NCI-H1930 (cell line): Measurements from ENCODE around the gene C10orf90.

ENCODE experiments used
- DNase-seq, 2 experiments: peaks; one replicate each; lab custom pipeline; 2025; lab: John Stamatoyannopoulos, UW

C10orf90 gene

GRCh38 chr10:126538439-126539135 lies 131.9 kb downstream of the C10orf90 start:
- DNase-seq, result no peak

- DNase-seq, result no peak
These were observed 133.8 kb downstream of the C10orf90 start for GRCh38 chr10:126536656-126537055.

GRCh38 chr10:126536148-126536547 lies 134.3 kb downstream of the C10orf90 start:
- DNase-seq, result no peak

GRCh38 chr10:126533644-126534043 lies 136.8 kb downstream of the C10orf90 start:
- no peak for DNase-seq

- DNase-seq, result no peak
These were observed 142.1 kb downstream of the C10orf90 start for GRCh38 chr10:126528315-126528835.

- no peak for DNase-seq
These were observed 142.7 kb downstream of the C10orf90 start for GRCh38 chr10:126527645-126528314.

GRCh38 chr10:126525326-126525725 lies 145.2 kb downstream of the C10orf90 start:
- DNase-seq, result no peak

- DNase-seq, result no peak
These were observed 146.0 kb downstream of the C10orf90 start for GRCh38 chr10:126524526-126524925.

- DNase-seq, result no peak
These were observed 147.4 kb downstream of the C10orf90 start for GRCh38 chr10:126523071-126523470.

GRCh38 chr10:126521399-126521798 lies 149.1 kb downstream of the C10orf90 start:
- DNase-seq, result no peak

GRCh38 chr10:126520751-126521317 lies 149.7 kb downstream of the C10orf90 start:
- no peak for DNase-seq

GRCh38 chr10:126519992-126520391 lies 150.5 kb downstream of the C10orf90 start:
- DNase-seq, result no peak

GRCh38 chr10:126519185-126519584 lies 151.3 kb downstream of the C10orf90 start:
- no peak for DNase-seq

GRCh38 chr10:126518218-126519080 lies 152.0 kb downstream of the C10orf90 start:
- DNase-seq, result no peak

- no peak for DNase-seq
These were observed 154.0 kb downstream of the C10orf90 start for GRCh38 chr10:126516515-126516914.

GRCh38 chr10:126511917-126512479 lies 158.5 kb downstream of the C10orf90 start:
- no peak for DNase-seq

- DNase-seq, result no peak
These were observed 161.3 kb downstream of the C10orf90 start for GRCh38 chr10:126509182-126509581.

- no peak for DNase-seq
These were observed 161.9 kb downstream of the C10orf90 start for GRCh38 chr10:126508535-126509040.

GRCh38 chr10:126504761-126505112 lies 165.8 kb downstream of the C10orf90 start:
- no peak for DNase-seq

- DNase-seq, result peak in 1 of 2 experiments; percentile 15
These were observed 166.3 kb downstream of the C10orf90 start for GRCh38 chr10:126504063-126504760.
